VCaP (cell line): Measurements from ENCODE around the gene FRS2.

Experiments used
- H3K27ac ChIP-seq: fragments of 450-650 bp; 2 replicates; pipeline ENCODE4 v1.5.1; 2017
- TF ChIP-seq, protein P1 (sequence below): fragments of 450-650 bp; conservative IDR thresholded peaks from 2 replicates; pipeline ENCODE4 v1.5.1; 2017; ENCODE audit warnings: mild to moderate bottlenecking, moderate library complexity

FRS2 gene

GRCh38 chr12:69550569-69551350 lies 80.6 kb downstream of the FRS2 start:
- no peak overlapping the region for H3K27ac ChIP-seq
- TF ChIP-seq, protein P1, sequence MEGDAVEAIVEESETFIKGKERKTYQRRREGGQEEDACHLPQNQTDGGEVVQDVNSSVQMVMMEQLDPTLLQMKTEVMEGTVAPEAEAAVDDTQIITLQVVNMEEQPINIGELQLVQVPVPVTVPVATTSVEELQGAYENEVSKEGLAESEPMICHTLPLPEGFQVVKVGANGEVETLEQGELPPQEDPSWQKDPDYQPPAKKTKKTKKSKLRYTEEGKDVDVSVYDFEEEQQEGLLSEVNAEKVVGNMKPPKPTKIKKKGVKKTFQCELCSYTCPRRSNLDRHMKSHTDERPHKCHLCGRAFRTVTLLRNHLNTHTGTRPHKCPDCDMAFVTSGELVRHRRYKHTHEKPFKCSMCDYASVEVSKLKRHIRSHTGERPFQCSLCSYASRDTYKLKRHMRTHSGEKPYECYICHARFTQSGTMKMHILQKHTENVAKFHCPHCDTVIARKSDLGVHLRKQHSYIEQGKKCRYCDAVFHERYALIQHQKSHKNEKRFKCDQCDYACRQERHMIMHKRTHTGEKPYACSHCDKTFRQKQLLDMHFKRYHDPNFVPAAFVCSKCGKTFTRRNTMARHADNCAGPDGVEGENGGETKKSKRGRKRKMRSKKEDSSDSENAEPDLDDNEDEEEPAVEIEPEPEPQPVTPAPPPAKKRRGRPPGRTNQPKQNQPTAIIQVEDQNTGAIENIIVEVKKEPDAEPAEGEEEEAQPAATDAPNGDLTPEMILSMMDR, result no peak

DNA sequence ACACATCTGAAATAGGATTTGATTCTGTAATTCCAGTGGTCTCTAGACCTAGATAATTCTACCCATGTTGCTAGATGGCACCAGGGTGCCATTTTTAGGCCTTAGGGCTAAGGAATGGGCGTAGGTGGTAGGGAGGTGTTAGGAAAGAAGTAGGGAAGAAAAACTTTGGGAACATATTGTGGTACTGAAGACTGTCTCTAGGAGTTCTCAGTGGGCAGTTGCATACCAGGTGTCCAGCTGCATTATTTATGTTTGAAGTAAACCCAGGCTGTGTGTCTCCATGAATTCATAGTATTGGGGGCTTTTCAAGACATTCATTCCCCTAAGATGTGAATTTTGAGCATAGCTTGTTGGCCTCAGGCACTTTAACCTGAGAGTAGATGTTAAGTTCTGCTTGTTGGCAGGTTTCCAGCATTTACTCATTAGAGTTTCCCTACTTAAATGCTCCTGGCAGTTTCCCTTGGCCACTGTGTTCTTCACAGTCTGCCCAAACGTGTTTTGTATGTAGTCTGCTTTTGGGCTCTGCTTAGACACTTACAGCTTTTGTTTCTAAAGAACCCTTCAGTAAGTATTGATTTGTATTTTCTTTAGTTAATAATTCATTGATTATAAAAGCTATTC lies 83.5 kb downstream of the FRS2 start:
- TF ChIP-seq, protein P1, result no peak
- peak overlapping the region; percentile 52 for H3K27ac ChIP-seq

GRCh38 chr12:69555461-69555860 lies 85.3 kb downstream of the FRS2 start:
- H3K27ac ChIP-seq, result no peak overlapping the region
- TF ChIP-seq, protein P1, result no peak

DNA sequence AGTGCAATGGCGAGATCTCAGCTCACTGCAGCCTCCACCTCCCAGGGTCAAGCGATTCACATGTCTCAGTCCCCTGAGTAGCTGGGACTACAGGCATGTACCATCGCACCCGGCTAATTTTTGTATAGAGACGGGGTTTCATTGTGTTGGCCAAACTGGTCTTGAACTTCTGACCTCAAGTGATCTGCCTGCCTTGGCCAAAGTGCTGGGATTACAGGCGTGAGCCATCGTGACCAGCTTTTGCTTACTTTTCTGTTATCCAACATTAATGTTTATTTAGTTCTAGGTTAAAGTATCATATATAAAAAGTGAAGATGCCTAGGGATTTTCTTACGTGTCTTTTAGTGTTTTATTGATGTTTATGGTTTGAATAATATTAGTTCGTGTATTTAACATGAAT lies 86.2 kb downstream of the FRS2 start:
- TF ChIP-seq, protein P1, result no peak
- H3K27ac ChIP-seq, result no peak overlapping the region

GRCh38 chr12:69563166-69563762 lies 93.1 kb downstream of the FRS2 start:
- TF ChIP-seq, protein P1, result no peak
- no peak overlapping the region for H3K27ac ChIP-seq

DNA sequence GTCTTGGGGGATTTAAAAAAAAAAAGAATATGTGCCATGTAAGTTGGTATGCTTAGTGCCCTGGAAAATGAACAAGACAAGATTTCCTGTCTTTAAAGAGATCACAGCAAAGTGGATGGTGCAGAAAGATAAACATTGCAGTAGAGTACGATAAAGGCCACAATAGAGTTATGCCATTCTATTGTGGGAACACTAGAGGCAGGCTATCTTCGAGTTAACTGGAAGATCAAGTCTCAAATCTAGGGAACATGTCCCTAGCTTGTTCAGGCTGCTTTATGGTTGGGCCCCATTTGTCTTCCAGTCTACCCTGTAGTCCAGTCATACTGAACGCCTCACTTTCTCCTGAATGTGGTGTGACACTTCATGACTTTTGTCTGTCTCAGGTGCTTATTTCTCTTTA lies 96.4 kb downstream of the FRS2 start:
- no peak overlapping the region for H3K27ac ChIP-seq
- TF ChIP-seq, protein P1, result peak; percentile 32

- TF ChIP-seq, protein P1, result no peak
- H3K27ac ChIP-seq, result peak overlapping the region; percentile 23
Measured at GRCh38 chr12:69569236-69569635, 99.0 kb downstream of the FRS2 start.
